Psoas muscle (tissue), 8 donors: ENCODE data around the gene OTOG. TPM values are rescaled to one million over a fixed set of nuclear protein-coding genes. Genes with fewer than 3 reads are reported as not detected.
A peak's percentile ranks its signal among the peaks of the same experiment; 100 is the strongest.

Experiments
- ATAC-seq, 4 donors: fragments of 200-7000 bp; cut with Tn5 transposase; one replicate each; pipeline ENCODE4 v1.9.1; 2020; ENCODE audit warnings: moderate library complexity in 3 of 4, mild to moderate bottlenecking in 2 of 4
- DNase-seq, 2 donors: peaks; one replicate each; pipeline ENCODE4 v3.0.0-alpha.2; 2020
- H3K27ac ChIP-seq: fragments of 200-600 bp; one replicate; pipeline ENCODE4 v1.8.0; 2022
- H3K27me3 ChIP-seq, 3 donors: fragments of 200-600 bp in 1 of 3; one replicate each; pipeline versions ENCODE4 v1.6.1 to v1.8.0; 2013 to 2022; ENCODE audit warnings: low read length in 2 of 3, mild to moderate bottlenecking in 2 of 3, moderate library complexity in 1 of 3; ENCODE audit not compliant: insufficient read depth in 3 of 3
- H3K36me3 ChIP-seq, 2 donors: fragments of 200-600 bp in 1 of 2; one replicate each; pipeline versions ENCODE4 v1.6.1 to v1.8.0; 2013 to 2022; ENCODE audit warnings: low read depth in 1 of 2, mild to moderate bottlenecking in 1 of 2, moderate library complexity in 1 of 2; ENCODE audit not compliant: insufficient read depth in 1 of 2
- H3K4me1 ChIP-seq: fragments of 200-600 bp; one replicate; pipeline ENCODE4 v1.8.0; 2022
- H3K4me3 ChIP-seq: fragments of 200-600 bp; one replicate; pipeline ENCODE4 v1.8.0; 2022; ENCODE audit warnings: mild to moderate bottlenecking
- H3K9me3 ChIP-seq: fragments of 200-600 bp; one replicate; pipeline ENCODE4 v1.8.0; 2022
- CTCF ChIP-seq: fragments of 200-600 bp; IDR thresholded peaks from one replicate; pipeline ENCODE4 v1.8.0; 2022; ENCODE audit warnings: antibody characterized with exemption
- WGBS, 3 donors: extraction: QIAGEN DNeasy Blood & Tissue Kit; methylation state at CpG; one replicate each; pipeline versions ENCODE4 v1.1.6 to v1.1.7; 2013; 5-methylcytosine and 5-hydroxymethylcytosine counted together
- intact Hi-C, 2 donors: fragments of 100-400 bp; cut with DNase I; formaldehyde crosslinking; loops; one replicate each; pipeline versions ENCODE4 v1.11.0 to v1.14.2; 2022
- polyA plus RNA-seq, 3 donors: library from polyadenylated mRNA; stranded (reverse); fragments of 200-250 nt; gene quantifications; one replicate each; pipeline ENCODE4 v1.2.3, GENCODE V29; 2013
- total RNA-seq, 4 donors: library from RNA; stranded (reverse); fragmentation: NEBNext Ultra II Directional in 2 of 4; extraction: Animal tissue kit (Norgen Biotek cat#: 25700) in 2 of 4; gene quantifications; one replicate each; pipeline versions ENCODE4 v1.2.1 to v1.2.4, GENCODE V29; 2021 to 2023
- donor health status: healthy with polysubstance abuse.
- donor health status: DM: no; HTN: no; CAD: no; lungs with moderate emphysema.
- donor health status: Bipolar disorder and iron deficiency.
- donor health status: healthy.
- donor health status: DM: yes; HTN: yes; CAD: no.
- donor health status: DM: no; HTN: no; CAD: no.
- donor health status: DM: no; HTN: no; CAD: no.
- donor health status: DM: yes; HTN: yes; CAD: no.

The OTOG gene
- total and polyA plus RNA-seq, 7 donors: not detected

- Histone ChIP-seq H3K36me3 (no peaks in the 10 kb centered on the region), H3K27ac (no peak overlapping the region), H3K9me3 (no peaks in the 10 kb centered on the region), H3K4me3 (no peak overlapping the region), H3K4me1 (no peaks in the 10 kb centered on the region), H3K27me3 (no peaks in the 10 kb centered on the region)
- no peak for TF ChIP-seq CTCF
- DNase-seq (no peak), ATAC-seq (no peak)
- intact Hi-C loops: no loop called here
- WGBS, 3 donors: 96% methylated on average over 15 of the region's 15 CpGs
Observed at GRCh38 chr11:17645190-17645970, 98.3 kb downstream of the OTOG start.

- Histone ChIP-seq H3K27me3 (no peaks in the 10 kb centered on the region), H3K4me3 (no peak overlapping the region), H3K4me1 (no peaks in the 10 kb centered on the region), H3K36me3 (no peaks in the 10 kb centered on the region), H3K27ac (no peak overlapping the region), H3K9me3 (no peaks in the 10 kb centered on the region)
- no peak for DNase-seq
- intact Hi-C loops: no loop called here
- 78 to 91% (median 89%) methylated on average over 8 of the region's 8 CpGs for WGBS, 3 donors
- TF ChIP-seq CTCF: no peak
- ATAC-seq: no peak
Observed at GRCh38 chr11:17646451-17647145, 99.5 kb downstream of the OTOG start.

GRCh38 chr11:17648528-17648927 lies 101.5 kb downstream of the OTOG start:
- no peak overlapping the region for H3K27ac ChIP-seq
- TF ChIP-seq CTCF: no peak
- ATAC-seq: peak; percentile 60 to 83 (median 76)
- no peaks in the 10 kb centered on the region for H3K9me3 ChIP-seq
- intact Hi-C loops: no loop called here
- no peaks in the 10 kb centered on the region for H3K27me3 ChIP-seq
- H3K4me3 ChIP-seq: no peak overlapping the region
- WGBS, 3 donors: 39 to 57% (median 43%) methylated on average over 4 of the region's 4 CpGs
- no peak for DNase-seq
- H3K4me1 ChIP-seq: no peaks in the 10 kb centered on the region
- H3K36me3 ChIP-seq: no peaks in the 10 kb centered on the region

- ATAC-seq: no peak
- no peaks in the 10 kb centered on the region for H3K27me3 ChIP-seq
- no peaks in the 10 kb centered on the region for H3K4me1 ChIP-seq
- intact Hi-C loops: no loop called here
- H3K36me3 ChIP-seq: no peaks in the 10 kb centered on the region
- H3K27ac ChIP-seq: no peak overlapping the region
- no peaks in the 10 kb centered on the region for H3K9me3 ChIP-seq
- WGBS, 3 donors: 73 to 79% (median 79%) methylated on average over 6 of the region's 6 CpGs
- no peak for TF ChIP-seq CTCF
- no peak for DNase-seq
- H3K4me3 ChIP-seq: no peak overlapping the region
Observed at GRCh38 chr11:17649261-17649660, 102.2 kb downstream of the OTOG start.
